Measurements from ENCODE around the gene PYROXD2.

PYROXD2 gene

GRCh38 chr10:98410135-98410743, 4.7 kb downstream of the PYROXD2 start:
- no peak overlapping the region for H3K4me2 ChIP-seq (ENCODE audit: low read length)
- H3K9ac ChIP-seq (ENCODE audit: low read depth, low read length), result no peak overlapping the region
- no peaks in the 10 kb centered on the region for H3K9me3 ChIP-seq (replicated peaks; ENCODE audit: low read length)
- no peaks in the 10 kb centered on the region for H3K36me3 ChIP-seq (ENCODE audit: insufficient read depth, low read length)
- H3K4me3 ChIP-seq (ENCODE audit: low read length), result no peak overlapping the region
- H3K4me1 ChIP-seq (ENCODE audit: control insufficient read depth, insufficient read depth, low read length), result peaks cover 21% of the 10 kb centered on the region
- no peaks in the 10 kb centered on the region for H3K27me3 ChIP-seq (ENCODE audit: control insufficient read depth, insufficient read depth, low read length)

GRCh38 chr10:98408799-98409198, 6.2 kb downstream of the PYROXD2 start:
- Histone ChIP-seq H3K9me3 (replicated peaks; ENCODE audit: low read length) (no peaks in the 10 kb centered on the region), H3K36me3 (ENCODE audit: insufficient read depth, low read length) (no peaks in the 10 kb centered on the region), H3K9ac (ENCODE audit: low read depth, low read length) (no peak overlapping the region), H3K27me3 (ENCODE audit: control insufficient read depth, insufficient read depth, low read length) (no peaks in the 10 kb centered on the region), H3K4me2 (ENCODE audit: low read length) (no peak overlapping the region), H3K4me3 (ENCODE audit: low read length) (no peak overlapping the region), H3K4me1 (ENCODE audit: control insufficient read depth, insufficient read depth, low read length) (peaks cover 23% of the 10 kb centered on the region)

GRCh38 chr10:98407744-98408241, 7.2 kb downstream of the PYROXD2 start:
- no peak overlapping the region for H3K4me3 ChIP-seq (ENCODE audit: low read length)
- H3K9ac ChIP-seq (ENCODE audit: low read depth, low read length), result no peak overlapping the region
- no peaks in the 10 kb centered on the region for H3K9me3 ChIP-seq (replicated peaks; ENCODE audit: low read length)
- H3K36me3 ChIP-seq (ENCODE audit: insufficient read depth, low read length), result no peaks in the 10 kb centered on the region
- H3K27me3 ChIP-seq (ENCODE audit: control insufficient read depth, insufficient read depth, low read length), result no peaks in the 10 kb centered on the region
- peaks cover 31% of the 10 kb centered on the region for H3K4me1 ChIP-seq (ENCODE audit: control insufficient read depth, insufficient read depth, low read length)
- H3K4me2 ChIP-seq (ENCODE audit: low read length), result no peak overlapping the region

- no peak overlapping the region for H3K9ac ChIP-seq (ENCODE audit: low read depth, low read length)
- no peaks in the 10 kb centered on the region for H3K27me3 ChIP-seq (ENCODE audit: control insufficient read depth, insufficient read depth, low read length)
- no peak overlapping the region for H3K4me2 ChIP-seq (ENCODE audit: low read length)
- no peaks in the 10 kb centered on the region for H3K36me3 ChIP-seq (ENCODE audit: insufficient read depth, low read length)
- H3K4me1 ChIP-seq (ENCODE audit: control insufficient read depth, insufficient read depth, low read length), result peaks cover 31% of the 10 kb centered on the region
- H3K4me3 ChIP-seq (ENCODE audit: low read length), result no peak overlapping the region
- no peaks in the 10 kb centered on the region for H3K9me3 ChIP-seq (replicated peaks; ENCODE audit: low read length)
These were observed 7.8 kb downstream of the PYROXD2 start for GRCh38 chr10:98407017-98407743.

GRCh38 chr10:98405422-98405821, 9.6 kb downstream of the PYROXD2 start:
- no peak overlapping the region for H3K4me2 ChIP-seq (ENCODE audit: low read length)
- H3K9ac ChIP-seq (ENCODE audit: low read depth, low read length), result no peak overlapping the region
- no peaks in the 10 kb centered on the region for H3K36me3 ChIP-seq (ENCODE audit: insufficient read depth, low read length)
- peaks cover 26% of the 10 kb centered on the region for H3K4me1 ChIP-seq (ENCODE audit: control insufficient read depth, insufficient read depth, low read length)
- no peaks in the 10 kb centered on the region for H3K27me3 ChIP-seq (ENCODE audit: control insufficient read depth, insufficient read depth, low read length)
- no peaks in the 10 kb centered on the region for H3K9me3 ChIP-seq (replicated peaks; ENCODE audit: low read length)
- H3K4me3 ChIP-seq (ENCODE audit: low read length), result no peak overlapping the region

GRCh38 chr10:98404571-98405359, 10.2 kb downstream of the PYROXD2 start:
- Histone ChIP-seq H3K4me3 (ENCODE audit: low read length) (peak overlapping the region; percentile 37), H3K27me3 (ENCODE audit: control insufficient read depth, insufficient read depth, low read length) (no peaks in the 10 kb centered on the region), H3K9me3 (replicated peaks; ENCODE audit: low read length) (no peaks in the 10 kb centered on the region), H3K4me2 (ENCODE audit: low read length) (peak overlapping the region; percentile 77), H3K36me3 (ENCODE audit: insufficient read depth, low read length) (no peaks in the 10 kb centered on the region), H3K9ac (ENCODE audit: low read depth, low read length) (peak overlapping the region; percentile 68), H3K4me1 (ENCODE audit: control insufficient read depth, insufficient read depth, low read length) (peaks cover 26% of the 10 kb centered on the region)

GRCh38 chr10:98403812-98404504, 11.0 kb downstream of the PYROXD2 start:
- Histone ChIP-seq H3K9ac (ENCODE audit: low read depth, low read length) (peak overlapping the region; percentile 68), H3K27me3 (ENCODE audit: control insufficient read depth, insufficient read depth, low read length) (no peaks in the 10 kb centered on the region), H3K9me3 (replicated peaks; ENCODE audit: low read length) (no peaks in the 10 kb centered on the region), H3K36me3 (ENCODE audit: insufficient read depth, low read length) (no peaks in the 10 kb centered on the region), H3K4me2 (ENCODE audit: low read length) (peak overlapping the region; percentile 77), H3K4me3 (ENCODE audit: low read length) (peak overlapping the region; percentile 37), H3K4me1 (ENCODE audit: control insufficient read depth, insufficient read depth, low read length) (peaks cover 26% of the 10 kb centered on the region)

- Histone ChIP-seq H3K9me3 (replicated peaks; ENCODE audit: low read length) (no peaks in the 10 kb centered on the region), H3K4me1 (ENCODE audit: control insufficient read depth, insufficient read depth, low read length) (peaks cover 26% of the 10 kb centered on the region), H3K9ac (ENCODE audit: low read depth, low read length) (peak overlapping the region; percentile 68), H3K4me3 (ENCODE audit: low read length) (peak overlapping the region; percentile 37), H3K4me2 (ENCODE audit: low read length) (peak overlapping the region; percentile 77), H3K27me3 (ENCODE audit: control insufficient read depth, insufficient read depth, low read length) (no peaks in the 10 kb centered on the region), H3K36me3 (ENCODE audit: insufficient read depth, low read length) (no peaks in the 10 kb centered on the region)
These were observed 11.9 kb downstream of the PYROXD2 start for GRCh38 chr10:98402931-98403718.

- no peaks in the 10 kb centered on the region for H3K27me3 ChIP-seq (ENCODE audit: control insufficient read depth, insufficient read depth, low read length)
- H3K4me3 ChIP-seq (ENCODE audit: low read length), result no peak overlapping the region
- H3K9me3 ChIP-seq (replicated peaks; ENCODE audit: low read length), result no peaks in the 10 kb centered on the region
- no peak overlapping the region for H3K9ac ChIP-seq (ENCODE audit: low read depth, low read length)
- no peaks in the 10 kb centered on the region for H3K36me3 ChIP-seq (ENCODE audit: insufficient read depth, low read length)
- H3K4me1 ChIP-seq (ENCODE audit: control insufficient read depth, insufficient read depth, low read length), result peaks cover 26% of the 10 kb centered on the region
- no peak overlapping the region for H3K4me2 ChIP-seq (ENCODE audit: low read length)
These were observed 12.5 kb downstream of the PYROXD2 start for GRCh38 chr10:98402478-98402877.

GRCh38 chr10:98400482-98400881, 14.5 kb downstream of the PYROXD2 start:
- no peak overlapping the region for H3K9ac ChIP-seq (ENCODE audit: low read depth, low read length)
- no peak overlapping the region for H3K4me2 ChIP-seq (ENCODE audit: low read length)
- no peak overlapping the region for H3K4me3 ChIP-seq (ENCODE audit: low read length)
- H3K9me3 ChIP-seq (replicated peaks; ENCODE audit: low read length), result no peaks in the 10 kb centered on the region
- no peaks in the 10 kb centered on the region for H3K27me3 ChIP-seq (ENCODE audit: control insufficient read depth, insufficient read depth, low read length)
- H3K36me3 ChIP-seq (ENCODE audit: insufficient read depth, low read length), result peaks cover 3% of the 10 kb centered on the region
- peaks cover 25% of the 10 kb centered on the region for H3K4me1 ChIP-seq (ENCODE audit: control insufficient read depth, insufficient read depth, low read length)

Measured in skeletal muscle satellite cell (primary cell).